Endodermal cell (in vitro differentiated cells): ENCODE measurements around the gene ITGA2B. TPM values are rescaled to one million over a fixed set of nuclear protein-coding genes. Genes with fewer than 3 reads are reported as not detected.

Experiments
- DNase-seq: peaks from one replicate; pipeline ENCODE4 v3.0.0-alpha.2; 2017
- H3K27ac ChIP-seq: 2 replicates; pipeline ENCODE4 v1.5.1; 2013; ENCODE audit warnings: mild to moderate bottlenecking, low read depth, low read length, moderate library complexity
- H3K27me3 ChIP-seq: 2 replicates; pipeline ENCODE4 v1.6.1; 2013; ENCODE audit warnings: mild to moderate bottlenecking, low read length, moderate library complexity; ENCODE audit not compliant: insufficient read depth, control insufficient read depth, poor library complexity, severe bottlenecking
- H3K36me3 ChIP-seq: 2 replicates; pipeline ENCODE4 v1.7.0; 2013; ENCODE audit warnings: mild to moderate bottlenecking, low read length, moderate library complexity; ENCODE audit not compliant: control insufficient read depth, insufficient read depth
- H3K4me1 ChIP-seq: one replicate; pipeline ENCODE4 v1.7.0; 2013; ENCODE audit warnings: low read length; ENCODE audit not compliant: control insufficient read depth, insufficient read depth
- H3K4me3 ChIP-seq: 2 replicates; pipeline ENCODE4 v1.5.1; 2013; ENCODE audit warnings: mild to moderate bottlenecking, low read length, moderate library complexity
- H3K9ac ChIP-seq: 2 replicates; pipeline ENCODE4 v1.6.1; 2013; ENCODE audit warnings: mild to moderate bottlenecking, low read length, moderate library complexity; ENCODE audit not compliant: poor library complexity, severe bottlenecking; ENCODE audit errors: extremely low read depth
- H3K9me3 ChIP-seq: 2 replicates; pipeline ENCODE4 v1.6.1; 2013; ENCODE audit warnings: mild to moderate bottlenecking, low read length, moderate library complexity; ENCODE audit not compliant: control insufficient read depth
- H3K27ac Mint-ChIP-seq: 2 replicates; pipeline ENCODE4 v1.8.0; 2020; ENCODE audit warnings: mixed read lengths
- H3K27me3 Mint-ChIP-seq: 2 replicates; pipeline ENCODE4 v1.8.0; 2021; ENCODE audit warnings: mild to moderate bottlenecking, mixed read lengths; ENCODE audit not compliant: insufficient read depth
- H3K36me3 Mint-ChIP-seq: 2 replicates; pipeline ENCODE4 v1.8.0; 2020; ENCODE audit warnings: low read depth, mixed read lengths
- H3K4me1 Mint-ChIP-seq: 2 replicates; pipeline ENCODE4 v1.8.0; 2020; ENCODE audit warnings: mixed read lengths
- H3K4me3 Mint-ChIP-seq: 2 replicates; pipeline ENCODE4 v1.8.0; 2020; ENCODE audit warnings: mild to moderate bottlenecking, moderate library complexity, mixed read lengths
- H3K9me3 Mint-ChIP-seq: 2 replicates; pipeline ENCODE4 v1.8.0; 2020; ENCODE audit warnings: mild to moderate bottlenecking, mixed read lengths
- WGBS, 2 experiments: methylation state at CpG; one replicate each; pipeline versions ENCODE4 v1.1.5 to v1.1.7; 2013; ENCODE audit warnings: missing lambda C conversion rate in 2 of 2, mixed read lengths in 1 of 2; ENCODE audit not compliant: insufficient coverage in 1 of 2, insufficient read length in 1 of 2; 5-methylcytosine and 5-hydroxymethylcytosine counted together
- total RNA-seq, 2 donors: library from RNA; stranded (reverse); fragmentation: NEBNext Ultra II Directional in 1 of 2; extraction: Animal tissue kit (Norgen Biotek cat#: 25700) in 1 of 2; gene quantifications; 2 replicates in 1 of 2; 3 replicates in 1 of 2; pipeline ENCODE4 v1.2.1, GENCODE V29; 2021
- TF ChIP-seq, protein P1 (sequence below): fragments of 200-600 bp; sonication (generic); conservative IDR thresholded peaks from 2 replicates; pipeline ENCODE4 v1.5.0; 2021; ENCODE audit warnings: antibody characterized with exemption, mild to moderate bottlenecking

The ITGA2B gene
- total RNA-seq, 2 donors from 2014 or later, result 5.2 to 8.5 TPM

DNA sequence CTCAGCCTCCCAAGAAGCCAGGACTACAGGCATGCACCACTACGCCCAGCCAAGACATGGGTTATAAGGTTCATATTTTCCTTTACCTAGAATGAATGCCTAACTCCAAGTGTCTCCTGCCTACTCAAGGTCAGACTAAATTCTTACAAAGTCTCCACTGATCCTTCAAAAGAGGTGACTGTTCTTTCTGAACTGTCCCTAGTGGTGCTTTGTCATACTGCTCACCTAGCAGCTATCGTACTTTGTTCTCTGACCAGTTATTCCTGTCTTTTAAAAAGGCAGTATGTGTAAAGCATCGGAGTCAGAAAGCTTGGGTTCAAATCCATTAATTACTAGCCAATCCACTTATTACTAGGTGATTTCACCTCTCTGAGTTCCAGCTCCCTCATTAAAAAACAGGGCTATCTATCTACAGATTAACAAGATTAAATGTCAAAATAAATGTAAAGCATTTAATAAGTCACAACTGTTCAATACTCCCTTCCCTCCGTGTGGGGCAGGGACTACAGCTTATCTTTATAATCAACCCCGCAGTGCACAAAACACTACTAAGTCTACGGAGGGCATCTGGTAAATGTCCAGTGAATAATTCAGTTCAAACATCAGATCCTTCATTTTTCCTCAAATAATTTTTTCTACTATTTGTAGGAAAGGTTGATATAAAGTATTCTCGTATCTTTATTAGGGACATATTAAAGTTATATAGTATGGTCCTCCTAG, 20.0 kb upstream of the ITGA2B start:
- peaks cover 33% of the 10 kb centered on the region for H3K36me3 ChIP-seq
- Mint-ChIP-seq H3K9me3 (no peaks in the 10 kb centered on the region), H3K27ac (no peak overlapping the region), H3K4me1 (no peaks in the 10 kb centered on the region), H3K27me3 (no peaks in the 10 kb centered on the region), H3K36me3 (peaks cover 21% of the 10 kb centered on the region), H3K4me3 (no peak overlapping the region)
- H3K4me3 ChIP-seq, result no peak overlapping the region
- no peaks in the 10 kb centered on the region for H3K9me3 ChIP-seq
- H3K9ac ChIP-seq, result no peak overlapping the region
- no peaks in the 10 kb centered on the region for H3K4me1 ChIP-seq
- no peak overlapping the region for H3K27ac ChIP-seq
- no peak for DNase-seq
- WGBS, 2 experiments, result 74 to 84% methylated on average over 5 to 6 of the region's 7 CpGs
- no peaks in the 10 kb centered on the region for H3K27me3 ChIP-seq
- TF ChIP-seq, protein P1, sequence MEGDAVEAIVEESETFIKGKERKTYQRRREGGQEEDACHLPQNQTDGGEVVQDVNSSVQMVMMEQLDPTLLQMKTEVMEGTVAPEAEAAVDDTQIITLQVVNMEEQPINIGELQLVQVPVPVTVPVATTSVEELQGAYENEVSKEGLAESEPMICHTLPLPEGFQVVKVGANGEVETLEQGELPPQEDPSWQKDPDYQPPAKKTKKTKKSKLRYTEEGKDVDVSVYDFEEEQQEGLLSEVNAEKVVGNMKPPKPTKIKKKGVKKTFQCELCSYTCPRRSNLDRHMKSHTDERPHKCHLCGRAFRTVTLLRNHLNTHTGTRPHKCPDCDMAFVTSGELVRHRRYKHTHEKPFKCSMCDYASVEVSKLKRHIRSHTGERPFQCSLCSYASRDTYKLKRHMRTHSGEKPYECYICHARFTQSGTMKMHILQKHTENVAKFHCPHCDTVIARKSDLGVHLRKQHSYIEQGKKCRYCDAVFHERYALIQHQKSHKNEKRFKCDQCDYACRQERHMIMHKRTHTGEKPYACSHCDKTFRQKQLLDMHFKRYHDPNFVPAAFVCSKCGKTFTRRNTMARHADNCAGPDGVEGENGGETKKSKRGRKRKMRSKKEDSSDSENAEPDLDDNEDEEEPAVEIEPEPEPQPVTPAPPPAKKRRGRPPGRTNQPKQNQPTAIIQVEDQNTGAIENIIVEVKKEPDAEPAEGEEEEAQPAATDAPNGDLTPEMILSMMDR, result peak; percentile 65

DNA sequence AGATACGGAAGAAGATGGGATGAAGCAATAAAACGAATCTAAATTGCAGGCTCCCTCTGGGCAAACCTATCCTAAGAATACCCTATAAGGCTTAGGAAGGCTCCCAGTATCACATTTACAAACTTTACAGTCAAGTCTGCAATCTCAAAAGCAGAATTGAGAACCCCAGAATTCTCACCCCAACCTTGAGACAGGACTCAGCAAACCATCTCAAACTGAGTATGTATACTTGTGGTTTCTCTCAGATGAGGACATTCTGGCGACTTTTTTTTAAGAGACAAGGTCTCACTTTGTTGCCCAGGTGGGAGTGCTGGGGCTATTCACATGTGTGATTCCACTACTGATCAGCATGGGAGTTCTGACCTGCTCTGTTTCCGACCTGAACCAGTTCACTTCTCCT, 19.3 kb upstream of the ITGA2B start:
- H3K36me3 Mint-ChIP-seq, result peaks cover 20% of the 10 kb centered on the region
- H3K4me3 ChIP-seq, result no peak overlapping the region
- 92 to 99% methylated on average over 4 of the region's 4 CpGs for WGBS, 2 experiments
- no peak overlapping the region for H3K27ac ChIP-seq
- no peak overlapping the region for H3K9ac ChIP-seq
- H3K4me3 Mint-ChIP-seq, result no peak overlapping the region
- H3K27me3 Mint-ChIP-seq, result no peaks in the 10 kb centered on the region
- no peaks in the 10 kb centered on the region for H3K4me1 ChIP-seq
- TF ChIP-seq, protein P1, result no peak
- H3K27me3 ChIP-seq, result no peaks in the 10 kb centered on the region
- H3K27ac Mint-ChIP-seq, result no peak overlapping the region
- H3K36me3 ChIP-seq, result peaks cover 36% of the 10 kb centered on the region
- no peak for DNase-seq
- H3K9me3 ChIP-seq, result no peaks in the 10 kb centered on the region
- H3K9me3 Mint-ChIP-seq, result no peaks in the 10 kb centered on the region
- no peaks in the 10 kb centered on the region for H3K4me1 Mint-ChIP-seq

DNA sequence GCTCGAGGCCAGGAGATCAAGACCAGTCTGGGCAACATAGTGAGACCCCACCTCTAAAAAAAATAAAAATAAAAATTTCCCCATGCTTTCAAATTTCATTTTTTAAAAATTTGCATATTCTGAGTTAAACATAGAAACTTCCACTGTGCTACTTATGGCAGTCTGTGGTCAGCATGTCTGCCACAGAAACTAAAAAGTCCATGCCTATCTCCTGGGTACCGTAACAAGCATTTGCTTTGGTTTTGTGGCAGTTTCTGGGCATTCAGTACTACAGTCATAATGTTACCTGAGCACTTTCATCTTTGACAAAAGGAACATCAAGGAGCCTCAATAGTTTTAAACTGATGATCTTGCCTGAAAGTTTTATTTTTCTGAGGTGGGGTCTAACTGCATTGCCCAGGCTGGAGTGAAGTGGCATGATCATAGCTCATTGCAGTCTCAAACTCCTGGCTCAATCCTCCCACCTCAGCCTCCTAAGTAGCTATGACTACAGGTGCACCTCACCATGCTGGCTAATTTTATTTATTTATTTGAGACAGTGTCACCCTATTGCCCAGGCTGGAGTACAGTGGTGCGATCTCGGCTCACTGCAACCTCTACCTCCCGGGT, 13.2 kb upstream of the ITGA2B start:
- H3K4me1 Mint-ChIP-seq, result no peaks in the 10 kb centered on the region
- no peaks in the 10 kb centered on the region for H3K9me3 Mint-ChIP-seq
- WGBS, 2 experiments, result 96 to 98% methylated on average over 4 to 5 of the region's 5 CpGs
- H3K36me3 Mint-ChIP-seq, result peaks cover 55% of the 10 kb centered on the region
- Histone ChIP-seq H3K4me1 (no peaks in the 10 kb centered on the region), H3K36me3 (peaks cover 78% of the 10 kb centered on the region), H3K4me3 (no peak overlapping the region), H3K9ac (no peak overlapping the region), H3K9me3 (no peaks in the 10 kb centered on the region), H3K27ac (no peak overlapping the region), H3K27me3 (no peaks in the 10 kb centered on the region)
- DNase-seq, result no peak
- TF ChIP-seq, protein P1, result no peak
- no peak overlapping the region for H3K4me3 Mint-ChIP-seq
- H3K27ac Mint-ChIP-seq, result no peak overlapping the region
- no peaks in the 10 kb centered on the region for H3K27me3 Mint-ChIP-seq
